GM12874 (cell line): Measurements from ENCODE around the gene SBF2.

Experiments used
- TF ChIP-seq, protein P1 (sequence below): IDR thresholded peaks from 2 replicates; pipeline ENCODE4 v1.5.1; 2011; ENCODE audit warnings: low read depth, mild to moderate bottlenecking, control low read depth, low read length, moderate library complexity; ENCODE audit not compliant: insufficient read depth

The SBF2 gene

DNA sequence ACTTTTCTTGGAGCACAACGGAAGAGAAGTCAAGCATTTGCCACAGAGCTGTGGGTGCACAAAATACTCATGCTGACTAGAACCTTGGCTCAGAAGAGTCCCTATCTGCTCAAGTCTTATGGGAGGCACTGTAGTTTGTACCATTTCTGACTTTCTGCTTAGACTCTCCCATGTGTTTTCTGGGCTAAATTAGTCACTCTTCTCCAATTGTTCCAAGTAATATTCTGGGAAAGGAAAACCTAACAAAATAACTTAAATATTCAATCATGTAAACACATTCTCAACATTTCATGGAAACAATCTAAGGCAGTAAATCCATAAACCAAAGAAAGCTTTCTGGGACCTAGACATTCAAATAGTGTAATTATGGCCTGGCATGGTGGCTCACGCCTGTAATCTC, 409.4 kb downstream of the SBF2 start:
- TF ChIP-seq, protein P1, sequence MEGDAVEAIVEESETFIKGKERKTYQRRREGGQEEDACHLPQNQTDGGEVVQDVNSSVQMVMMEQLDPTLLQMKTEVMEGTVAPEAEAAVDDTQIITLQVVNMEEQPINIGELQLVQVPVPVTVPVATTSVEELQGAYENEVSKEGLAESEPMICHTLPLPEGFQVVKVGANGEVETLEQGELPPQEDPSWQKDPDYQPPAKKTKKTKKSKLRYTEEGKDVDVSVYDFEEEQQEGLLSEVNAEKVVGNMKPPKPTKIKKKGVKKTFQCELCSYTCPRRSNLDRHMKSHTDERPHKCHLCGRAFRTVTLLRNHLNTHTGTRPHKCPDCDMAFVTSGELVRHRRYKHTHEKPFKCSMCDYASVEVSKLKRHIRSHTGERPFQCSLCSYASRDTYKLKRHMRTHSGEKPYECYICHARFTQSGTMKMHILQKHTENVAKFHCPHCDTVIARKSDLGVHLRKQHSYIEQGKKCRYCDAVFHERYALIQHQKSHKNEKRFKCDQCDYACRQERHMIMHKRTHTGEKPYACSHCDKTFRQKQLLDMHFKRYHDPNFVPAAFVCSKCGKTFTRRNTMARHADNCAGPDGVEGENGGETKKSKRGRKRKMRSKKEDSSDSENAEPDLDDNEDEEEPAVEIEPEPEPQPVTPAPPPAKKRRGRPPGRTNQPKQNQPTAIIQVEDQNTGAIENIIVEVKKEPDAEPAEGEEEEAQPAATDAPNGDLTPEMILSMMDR = no peak

DNA sequence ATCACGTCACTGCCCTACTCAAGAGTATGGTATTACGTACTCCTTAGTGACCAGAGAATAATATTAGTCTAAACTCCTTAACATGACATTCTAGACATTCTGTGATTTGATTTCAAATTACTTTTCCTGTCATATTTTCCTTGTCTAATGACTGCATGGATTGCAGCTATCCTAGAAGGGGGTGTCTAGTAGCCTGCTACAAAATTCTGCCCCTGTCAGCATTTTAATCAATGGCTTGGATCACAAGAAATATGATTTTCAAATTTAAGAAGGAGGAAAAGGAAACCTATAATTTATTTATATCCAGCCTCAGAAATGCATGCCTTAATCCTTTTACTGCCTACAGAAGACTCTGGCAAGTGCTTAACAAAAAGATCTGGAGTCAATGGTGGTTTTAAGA, 413.4 kb downstream of the SBF2 start:
- TF ChIP-seq, protein P1 = no peak

DNA sequence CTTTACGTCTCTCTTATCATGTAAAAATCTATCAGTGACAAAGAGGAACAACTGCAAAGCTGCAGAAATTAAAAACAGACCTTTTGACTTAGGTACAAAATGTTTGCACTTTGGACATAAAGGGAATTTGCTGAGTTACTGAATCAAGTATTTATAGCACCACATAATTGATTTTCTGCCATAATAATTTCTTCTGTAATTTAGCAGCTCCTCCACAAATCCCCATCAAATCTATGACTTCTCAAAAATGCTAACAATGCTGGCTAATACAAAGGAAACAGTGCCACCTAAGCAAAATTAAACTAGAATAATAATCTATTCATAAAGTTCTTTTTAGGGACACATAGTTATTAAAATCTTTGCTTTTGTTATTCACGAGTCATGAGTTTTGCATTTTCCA, 415.1 kb downstream of the SBF2 start:
- TF ChIP-seq, protein P1 = no peak

DNA sequence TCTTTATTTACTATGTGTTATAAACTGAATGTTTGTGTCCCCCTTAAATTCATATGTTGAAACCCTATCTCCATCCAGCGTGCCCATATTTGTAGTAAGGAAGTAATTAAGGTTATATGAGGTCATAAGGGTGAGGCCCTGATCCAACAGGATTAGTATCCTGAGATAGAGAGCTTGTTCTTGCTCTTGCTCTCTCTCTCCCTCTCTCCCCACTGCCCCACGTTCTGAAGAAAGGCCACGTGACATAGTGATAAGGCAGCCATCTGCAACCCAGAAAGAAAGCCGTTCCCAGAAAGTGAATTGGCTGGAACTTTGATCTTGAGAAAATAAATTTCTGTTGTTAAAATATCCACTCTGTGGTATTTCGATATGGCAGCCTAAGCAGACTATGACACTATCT, 417.7 kb downstream of the SBF2 start:
- TF ChIP-seq, protein P1 = no peak

DNA sequence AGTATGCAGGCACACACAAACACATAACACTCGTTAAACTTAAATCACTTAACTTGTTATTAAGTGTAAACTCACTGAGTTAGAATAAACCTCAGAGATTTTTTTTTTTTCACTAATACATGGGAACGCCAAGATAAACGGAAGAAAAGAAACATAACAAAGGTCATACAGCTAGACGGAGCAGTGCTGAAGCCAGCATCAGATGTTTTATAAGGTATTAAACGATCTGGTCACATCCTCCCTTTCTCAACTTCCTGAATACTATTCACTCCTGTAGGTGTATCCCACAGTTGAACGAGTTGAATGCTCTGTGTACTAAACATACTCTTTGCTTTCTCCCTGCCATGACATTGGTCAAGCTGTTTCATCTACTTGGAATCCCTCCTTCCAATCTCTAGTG, 418.2 kb downstream of the SBF2 start:
- TF ChIP-seq, protein P1 = no peak

DNA sequence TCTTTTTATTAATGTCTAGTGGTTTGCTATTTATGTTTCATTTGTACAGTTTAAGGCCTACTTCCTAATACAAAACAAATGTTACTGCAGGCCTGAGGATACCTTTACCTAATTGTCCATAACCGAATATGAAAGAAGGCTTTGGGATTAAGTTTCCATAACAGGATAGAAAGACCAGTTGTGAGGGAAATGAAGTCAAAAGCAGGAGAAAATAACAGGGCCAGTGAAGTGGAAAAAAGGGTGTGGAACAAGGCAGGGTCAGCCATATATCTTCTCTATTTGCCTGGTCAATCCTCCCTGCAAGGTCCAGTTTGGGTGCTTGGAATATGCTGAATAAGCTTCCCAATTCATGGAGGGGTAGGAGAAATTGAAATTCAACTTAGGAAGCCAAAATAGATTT, 418.6 kb downstream of the SBF2 start:
- TF ChIP-seq, protein P1 = no peak

DNA sequence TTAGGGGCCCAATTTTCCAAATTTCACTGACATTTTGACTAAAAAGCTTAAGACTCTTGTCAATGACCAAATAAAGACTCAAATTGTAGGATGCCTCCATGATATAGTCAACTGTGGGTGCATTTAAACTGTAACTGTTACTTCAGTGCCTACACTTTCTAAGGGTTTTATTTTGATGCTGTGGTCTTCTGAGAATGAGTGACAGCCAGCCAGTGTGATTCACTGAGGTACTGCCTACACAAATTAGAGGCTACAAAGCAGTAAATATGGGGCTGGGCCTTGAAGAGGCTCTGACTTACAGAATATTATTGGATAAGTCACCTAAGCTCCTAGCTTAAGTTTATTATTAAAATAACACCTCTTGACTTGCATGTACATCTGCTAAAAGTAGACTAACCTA, 419.6 kb downstream of the SBF2 start:
- TF ChIP-seq, protein P1 = no peak

DNA sequence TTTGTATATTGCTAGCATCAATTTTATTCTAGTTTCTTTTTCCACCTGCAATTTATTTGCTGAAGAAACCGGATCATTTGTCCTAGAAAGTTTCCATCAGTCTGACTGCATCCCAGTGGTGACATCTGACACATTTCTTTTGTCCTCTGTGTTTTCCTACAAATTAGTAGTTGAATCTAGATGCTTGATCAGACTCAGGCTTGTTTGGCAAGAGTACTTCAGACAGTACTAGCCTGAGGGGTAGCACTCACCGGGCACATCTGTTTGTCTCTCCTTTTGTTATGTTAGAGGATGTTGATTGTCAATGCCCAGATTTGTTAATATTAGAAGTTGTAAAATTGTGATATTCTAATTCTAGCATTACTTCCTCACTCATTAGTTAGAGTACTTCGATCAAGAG, 425.4 kb downstream of the SBF2 start:
- TF ChIP-seq, protein P1 = no peak
